DOHH2 (cell line): ENCODE data around the gene NRF1.

Source experiments
- H3F3A ChIP-seq: fragments of 200-600 bp; sonication (generic), shearing (Covaris generic); 2 replicates; pipeline ENCODE4 v1.6.0; 2016; ENCODE audit warnings: antibody characterized with exemption, mild to moderate bottlenecking; ENCODE audit not compliant: control insufficient read depth, insufficient read depth
- H3K27ac ChIP-seq: fragments of 200-600 bp; sonication (generic); 2 replicates; pipeline ENCODE4 v1.5.1; 2014; ENCODE audit warnings: low read depth, mild to moderate bottlenecking, low read length, moderate library complexity
- H3K27me3 ChIP-seq: fragments of 200-600 bp; sonication (generic); 2 replicates; pipeline ENCODE4 v1.6.1; 2014; ENCODE audit warnings: mild to moderate bottlenecking, low read length, mixed read lengths; ENCODE audit not compliant: control insufficient read depth
- H3K36me3 ChIP-seq: fragments of 200-600 bp; sonication (generic); 2 replicates; pipeline ENCODE4 v1.6.1; 2014; ENCODE audit warnings: mild to moderate bottlenecking, low read length, moderate library complexity, mixed read lengths; ENCODE audit not compliant: control insufficient read depth
- H3K4me1 ChIP-seq: fragments of 200-600 bp; sonication (generic); 2 replicates; pipeline ENCODE4 v1.6.1; 2014; ENCODE audit warnings: mild to moderate bottlenecking, low read length, mixed read lengths; ENCODE audit not compliant: control insufficient read depth
- H3K4me2 ChIP-seq: fragments of 200-600 bp; sonication (generic); 2 replicates; pipeline ENCODE4 v1.6.0; 2014; ENCODE audit warnings: mild to moderate bottlenecking, low read length, moderate library complexity
- H3K4me3 ChIP-seq: fragments of 200-600 bp; sonication (generic); 2 replicates; pipeline ENCODE4 v1.5.1; 2014; ENCODE audit warnings: mild to moderate bottlenecking, low read length, mixed read lengths
- H3K79me2 ChIP-seq: fragments of 200-600 bp; sonication (generic); 2 replicates; pipeline ENCODE4 v1.6.1; 2014; ENCODE audit warnings: mild to moderate bottlenecking, low read length, mixed read lengths; ENCODE audit not compliant: control insufficient read depth
- H3K9me2 ChIP-seq: fragments of 200-600 bp; sonication (generic); replicated peaks from 2 replicates; pipeline ENCODE4 v1.6.1; 2014; ENCODE audit warnings: mild to moderate bottlenecking, low read length, mixed read lengths; ENCODE audit not compliant: control insufficient read depth
- H3K9me3 ChIP-seq: fragments of 200-600 bp; sonication (generic); 2 replicates; pipeline ENCODE4 v1.6.1; 2014; ENCODE audit warnings: antibody characterized with exemption, low read length, mixed read lengths; ENCODE audit not compliant: control insufficient read depth, insufficient read depth
- H4K20me1 ChIP-seq: fragments of 200-600 bp; sonication (generic); 2 replicates; pipeline ENCODE4 v1.6.0; 2014; ENCODE audit warnings: low read depth, mild to moderate bottlenecking, antibody characterized with exemption, low read length, moderate library complexity; ENCODE audit not compliant: control insufficient read depth, insufficient read depth
- EZH2phosphoT487 ChIP-seq: fragments of 200-600 bp; sonication (generic); IDR thresholded peaks from 2 replicates; pipeline ENCODE4 v1.6.1; 2017; ENCODE audit warnings: borderline replicate concordance, mild to moderate bottlenecking, antibody characterized with exemption, low read length, moderate library complexity, mixed read lengths
- TF ChIP-seq, protein P1 (sequence below): fragments of 200-600 bp; sonication (generic); IDR thresholded peaks from one replicate; pipeline ENCODE4 v1.5.1; 2014; ENCODE audit warnings: antibody characterized with exemption, mild to moderate bottlenecking, low read depth, low read length; ENCODE audit not compliant: poor library complexity, severe bottlenecking

Gene NRF1

GRCh38 chr7:129643550-129644170 is 32.1 kb downstream of the NRF1 start:
- no peaks in the 10 kb centered on the region for H3K36me3 ChIP-seq
- peaks cover 24% of the 10 kb centered on the region for H3K79me2 ChIP-seq
- no peak overlapping the region for H3K4me2 ChIP-seq
- no peaks in the 10 kb centered on the region for H4K20me1 ChIP-seq
- TF ChIP-seq EZH2phosphoT487: no peak
- TF ChIP-seq, protein P1, sequence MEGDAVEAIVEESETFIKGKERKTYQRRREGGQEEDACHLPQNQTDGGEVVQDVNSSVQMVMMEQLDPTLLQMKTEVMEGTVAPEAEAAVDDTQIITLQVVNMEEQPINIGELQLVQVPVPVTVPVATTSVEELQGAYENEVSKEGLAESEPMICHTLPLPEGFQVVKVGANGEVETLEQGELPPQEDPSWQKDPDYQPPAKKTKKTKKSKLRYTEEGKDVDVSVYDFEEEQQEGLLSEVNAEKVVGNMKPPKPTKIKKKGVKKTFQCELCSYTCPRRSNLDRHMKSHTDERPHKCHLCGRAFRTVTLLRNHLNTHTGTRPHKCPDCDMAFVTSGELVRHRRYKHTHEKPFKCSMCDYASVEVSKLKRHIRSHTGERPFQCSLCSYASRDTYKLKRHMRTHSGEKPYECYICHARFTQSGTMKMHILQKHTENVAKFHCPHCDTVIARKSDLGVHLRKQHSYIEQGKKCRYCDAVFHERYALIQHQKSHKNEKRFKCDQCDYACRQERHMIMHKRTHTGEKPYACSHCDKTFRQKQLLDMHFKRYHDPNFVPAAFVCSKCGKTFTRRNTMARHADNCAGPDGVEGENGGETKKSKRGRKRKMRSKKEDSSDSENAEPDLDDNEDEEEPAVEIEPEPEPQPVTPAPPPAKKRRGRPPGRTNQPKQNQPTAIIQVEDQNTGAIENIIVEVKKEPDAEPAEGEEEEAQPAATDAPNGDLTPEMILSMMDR: no peak
- no peak overlapping the region for H3K4me3 ChIP-seq
- no peaks in the 10 kb centered on the region for H3K9me3 ChIP-seq
- H3K27me3 ChIP-seq: no peaks in the 10 kb centered on the region
- no peaks in the 10 kb centered on the region for H3F3A ChIP-seq
- no peaks in the 10 kb centered on the region for H3K4me1 ChIP-seq
- no peak overlapping the region for H3K27ac ChIP-seq
- H3K9me2 ChIP-seq: no peaks in the 10 kb centered on the region

- Histone ChIP-seq H3K79me2 (peaks cover 27% of the 10 kb centered on the region), H3K36me3 (no peaks in the 10 kb centered on the region), H3K27ac (no peak overlapping the region), H3F3A (no peaks in the 10 kb centered on the region), H3K9me3 (no peaks in the 10 kb centered on the region), H3K4me1 (no peaks in the 10 kb centered on the region), H4K20me1 (no peaks in the 10 kb centered on the region), H3K9me2 (no peaks in the 10 kb centered on the region), H3K4me2 (no peak overlapping the region), H3K4me3 (no peak overlapping the region), H3K27me3 (no peaks in the 10 kb centered on the region)
- TF ChIP-seq EZH2phosphoT487: no peak
- TF ChIP-seq, protein P1: peak; percentile 56
Observed at GRCh38 chr7:129644634-129645230, 33.2 kb downstream of the NRF1 start.

GRCh38 chr7:129646369-129647021 is 35.0 kb downstream of the NRF1 start:
- H3K4me1 ChIP-seq: no peaks in the 10 kb centered on the region
- H3K9me2 ChIP-seq: no peaks in the 10 kb centered on the region
- no peak for TF ChIP-seq EZH2phosphoT487
- no peak overlapping the region for H3K27ac ChIP-seq
- no peak overlapping the region for H3K4me3 ChIP-seq
- no peak overlapping the region for H3K4me2 ChIP-seq
- H3F3A ChIP-seq: no peaks in the 10 kb centered on the region
- H3K79me2 ChIP-seq: peaks cover 20% of the 10 kb centered on the region
- no peaks in the 10 kb centered on the region for H3K9me3 ChIP-seq
- no peaks in the 10 kb centered on the region for H3K36me3 ChIP-seq
- no peaks in the 10 kb centered on the region for H3K27me3 ChIP-seq
- no peaks in the 10 kb centered on the region for H4K20me1 ChIP-seq

DNA sequence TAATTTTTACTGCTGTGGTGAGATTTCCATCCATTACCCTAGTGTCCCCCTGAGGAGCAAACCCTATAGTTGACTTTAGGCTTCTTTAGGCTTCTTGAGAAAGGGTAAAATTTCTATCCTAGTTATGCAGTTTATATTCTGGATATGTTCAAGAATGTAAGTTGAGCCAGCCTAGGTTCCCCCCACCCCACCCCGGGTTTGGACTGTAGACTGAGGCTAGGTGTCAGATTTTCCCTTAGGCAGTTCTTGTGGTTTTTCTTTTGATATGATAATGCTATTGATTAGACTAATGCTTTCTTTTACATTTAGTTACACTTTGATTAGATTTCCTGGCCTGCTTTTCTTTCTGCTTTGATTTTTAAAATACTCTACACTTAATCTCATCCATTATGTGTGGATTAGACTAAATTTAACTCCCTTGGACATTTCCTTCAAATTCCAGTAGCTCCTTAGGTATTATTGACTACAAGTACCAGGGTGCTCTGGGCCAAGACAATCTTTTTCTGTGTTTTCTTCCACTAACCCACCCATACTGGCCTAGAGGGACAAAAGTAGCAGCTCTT is 37.7 kb downstream of the NRF1 start:
- Histone ChIP-seq H3K9me2 (no peaks in the 10 kb centered on the region), H3F3A (no peaks in the 10 kb centered on the region), H4K20me1 (no peaks in the 10 kb centered on the region), H3K27ac (no peak overlapping the region), H3K4me2 (no peak overlapping the region), H3K36me3 (0 out of 2 replicates have a peak, but pooled peaks cover 3% of the 10 kb centered on the region), H3K4me3 (no peak overlapping the region), H3K27me3 (no peaks in the 10 kb centered on the region), H3K79me2 (peaks cover 20% of the 10 kb centered on the region), H3K9me3 (no peaks in the 10 kb centered on the region), H3K4me1 (no peaks in the 10 kb centered on the region)
- TF ChIP-seq, protein P1: no peak
- no peak for TF ChIP-seq EZH2phosphoT487
